ENCODE results near the gene GDPD5. TPM values are rescaled to one million over a fixed set of nuclear protein-coding genes. Genes with fewer than 3 reads are reported as not detected.

The GDPD5 gene
- total RNA-seq, 2 experiments from 2014 or later, result 26.5 to 32.0 TPM

DNA sequence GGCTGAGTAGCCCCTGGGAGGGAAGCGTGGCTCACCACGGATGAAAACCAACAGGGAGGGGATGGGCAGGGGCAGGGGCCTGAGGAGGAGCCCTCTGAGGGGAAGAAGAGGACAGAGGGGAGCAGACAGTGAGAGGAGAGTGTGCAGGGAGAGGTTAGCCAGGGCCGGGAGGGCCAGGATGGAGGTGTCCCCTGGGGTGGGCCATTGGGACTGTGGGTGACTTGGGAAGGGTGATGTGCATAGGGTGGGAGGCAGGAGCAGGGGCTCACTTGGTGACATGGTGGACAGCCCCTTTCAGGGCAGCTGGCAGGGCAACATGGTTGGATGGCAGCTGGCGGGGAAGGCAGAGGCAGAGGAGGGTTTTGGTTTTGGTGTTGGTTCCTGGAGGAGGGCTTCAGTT is 5.6 kb upstream of the GDPD5 start:
- DNase-seq, result no peak
- H3K36me3 Mint-ChIP-seq, result no peaks in the 10 kb centered on the region
- H3K4me3 Mint-ChIP-seq, result no peak overlapping the region
- H3K27me3 Mint-ChIP-seq, result no peaks in the 10 kb centered on the region
- POLR2A ChIA-PET, result interaction anchor here (0.9 kb wide), 1 partner anchor 11 kb away, joined by 3 read pairs; no protein-coding TSS in a partner anchor
- intact Hi-C loops (cut with micrococcal nuclease), result loop anchor here (5.0 kb wide), 1 partner anchor 249 kb away; no protein-coding TSS in a partner anchor
- CTCF ChIA-PET, result interaction anchor here (0.7 to 8.5 kb wide), 17 partner anchors 10 to 142 kb away, joined by 3 to 171 read pairs (median 3); partner anchors contain the start of gene RPS3
- no peak overlapping the region for H3K27ac Mint-ChIP-seq
- no peaks in the 10 kb centered on the region for H3K9me3 Mint-ChIP-seq
- H3K4me1 Mint-ChIP-seq (ENCODE audit: low read depth), result peaks cover 27% of the 10 kb centered on the region

GRCh38 chr11:75530577-75530976 is 4.8 kb upstream of the GDPD5 start:
- peaks cover 26% of the 10 kb centered on the region for H3K4me1 Mint-ChIP-seq (ENCODE audit: low read depth)
- no peaks in the 10 kb centered on the region for H3K27me3 Mint-ChIP-seq
- no peak overlapping the region for H3K4me3 Mint-ChIP-seq
- DNase-seq, result no peak
- no peaks in the 10 kb centered on the region for H3K9me3 Mint-ChIP-seq
- H3K36me3 Mint-ChIP-seq, result no peaks in the 10 kb centered on the region
- H3K27ac Mint-ChIP-seq, result no peak overlapping the region
- ChIA-PET CTCF (interaction anchor here (0.7 to 8.5 kb wide), 9 partner anchors 9 to 142 kb away, joined by 3 to 171 read pairs (median 8); no protein-coding TSS in a partner anchor), POLR2A (no interaction called here)
- intact Hi-C loops (cut with micrococcal nuclease), result loop anchor here (5.0 kb wide), 1 partner anchor 248 kb away; no protein-coding TSS in a partner anchor

- peaks cover 31% of the 10 kb centered on the region for H3K4me1 Mint-ChIP-seq (ENCODE audit: low read depth)
- ChIA-PET CTCF (interaction anchor here (0.6 to 8.5 kb wide), 4 partner anchors 68 to 139 kb away, joined by 3 to 171 read pairs (median 44); no protein-coding TSS in a partner anchor), POLR2A (interaction anchor here (0.8 kb wide), 1 partner anchor 121 kb away, joined by 3 read pairs; no protein-coding TSS in a partner anchor)
- H3K9me3 Mint-ChIP-seq, result no peaks in the 10 kb centered on the region
- no peaks in the 10 kb centered on the region for H3K36me3 Mint-ChIP-seq
- peak overlapping the region; percentile 5 for H3K4me3 Mint-ChIP-seq
- no peaks in the 10 kb centered on the region for H3K27me3 Mint-ChIP-seq
- H3K27ac Mint-ChIP-seq, result no peak overlapping the region
- DNase-seq, result no peak
- intact Hi-C loops (cut with micrococcal nuclease), result no loop called here
These were observed 2.4 kb upstream of the GDPD5 start for GRCh38 chr11:75527938-75528735.

GRCh38 chr11:75527130-75527529 is 1.4 kb upstream of the GDPD5 start:
- no peak for DNase-seq
- CTCF ChIA-PET, result interaction anchor here (8.5 kb wide), 2 partner anchors 82 to 138 kb away, joined by 83 to 171 read pairs; no protein-coding TSS in a partner anchor
- POLR2A ChIA-PET, result no interaction called here
- Mint-ChIP-seq H3K4me1 (ENCODE audit: low read depth) (peaks cover 30% of the 10 kb centered on the region), H3K36me3 (no peaks in the 10 kb centered on the region), H3K4me3 (peak overlapping the region; percentile 74), H3K9me3 (no peaks in the 10 kb centered on the region), H3K27ac (no peak overlapping the region), H3K27me3 (no peaks in the 10 kb centered on the region)
- intact Hi-C loops (cut with micrococcal nuclease), result no loop called here

DNA sequence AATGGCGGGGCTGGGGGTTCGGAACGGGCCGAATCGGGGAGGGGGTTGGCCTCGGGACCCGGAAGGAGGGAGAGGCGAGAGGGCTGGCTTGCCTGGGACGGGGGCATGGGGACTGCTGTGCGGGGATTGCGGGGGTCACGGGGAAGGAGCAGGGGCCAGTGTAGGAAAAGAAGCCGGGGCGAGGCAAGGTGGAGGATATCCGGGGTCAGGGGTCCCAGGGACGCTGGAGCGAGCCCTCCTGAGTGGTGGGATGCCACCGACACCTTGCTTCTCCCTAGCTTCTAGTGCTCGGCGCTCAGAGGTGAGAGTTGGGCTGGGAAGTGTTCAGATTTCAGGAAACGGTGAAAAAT is 426 bp upstream of the GDPD5 start:
- peak overlapping the region; percentile 74 for H3K4me3 Mint-ChIP-seq
- no peak for DNase-seq
- H3K9me3 Mint-ChIP-seq, result no peaks in the 10 kb centered on the region
- intact Hi-C loops (cut with micrococcal nuclease), result loop anchor here (1.0 kb wide), 2 partner anchors 36 to 127 kb away; partner anchors contain the start of genes RPS3 and SERPINH1
- H3K27ac Mint-ChIP-seq, result no peak overlapping the region
- CTCF ChIA-PET, result interaction anchor here (0.6 to 3.7 kb wide), 10 partner anchors 8 to 126 kb away, joined by 3 to 26 read pairs (median 6); partner anchors contain the start of gene RPS3
- H3K27me3 Mint-ChIP-seq, result no peaks in the 10 kb centered on the region
- POLR2A ChIA-PET, result interaction anchor here (0.6 to 1.0 kb wide), 5 partner anchors 33 to 176 kb away, joined by 3 read pairs; no protein-coding TSS in a partner anchor
- H3K4me1 Mint-ChIP-seq (ENCODE audit: low read depth), result peaks cover 27% of the 10 kb centered on the region
- no peaks in the 10 kb centered on the region for H3K36me3 Mint-ChIP-seq

GRCh38 chr11:75524665-75525432 is 892 bp downstream of the GDPD5 start:
- peak overlapping the region; percentile 13 for H3K27ac Mint-ChIP-seq
- peaks cover 31% of the 10 kb centered on the region for H3K4me1 Mint-ChIP-seq (ENCODE audit: low read depth)
- no peaks in the 10 kb centered on the region for H3K9me3 Mint-ChIP-seq
- H3K27me3 Mint-ChIP-seq, result no peaks in the 10 kb centered on the region
- no peaks in the 10 kb centered on the region for H3K36me3 Mint-ChIP-seq
- ChIA-PET POLR2A (interaction anchor here (1.0 to 1.3 kb wide), 5 partner anchors 12 to 175 kb away, joined by 3 to 5 read pairs (median 3); no protein-coding TSS in a partner anchor), CTCF (interaction anchor here (0.8 to 3.7 kb wide), 13 partner anchors 8 to 125 kb away, joined by 3 to 26 read pairs (median 5); partner anchors contain the start of gene RPS3)
- H3K4me3 Mint-ChIP-seq, result peak overlapping the region; percentile 82
- intact Hi-C loops (cut with micrococcal nuclease), result loop anchor here (2.0 kb wide), 1 partner anchor 26 kb away; no protein-coding TSS in a partner anchor
- peak; percentile 57 for DNase-seq

GRCh38 chr11:75523811-75524664 is 1.7 kb downstream of the GDPD5 start:
- Mint-ChIP-seq H3K4me1 (ENCODE audit: low read depth) (peaks cover 38% of the 10 kb centered on the region), H3K4me3 (peak overlapping the region; percentile 82)

DNA sequence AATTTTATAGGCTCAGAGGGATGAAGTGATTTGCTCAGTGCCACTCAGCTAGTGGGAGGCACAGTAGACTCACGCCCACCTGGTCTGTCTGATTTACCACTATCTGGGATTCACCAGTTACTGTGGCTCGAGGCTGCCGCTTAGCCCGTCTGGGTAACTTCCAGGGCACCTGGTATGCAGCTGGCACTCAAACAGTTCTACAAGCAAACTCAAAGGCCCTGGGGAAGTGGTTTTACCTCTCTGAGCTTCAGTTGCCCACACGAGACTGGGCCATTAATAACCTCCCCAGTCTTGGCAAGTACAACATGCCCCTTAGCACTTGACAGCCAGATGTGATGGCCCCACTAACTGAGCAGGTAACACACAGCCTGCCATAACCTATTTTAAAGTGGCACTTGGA is 2.6 kb downstream of the GDPD5 start:
- intact Hi-C loops (cut with micrococcal nuclease), result loop anchor here (2.0 kb wide), 1 partner anchor 14 kb away; no protein-coding TSS in a partner anchor
- CTCF ChIA-PET, result interaction anchor here (1.0 to 3.9 kb wide), 4 partner anchors 8 to 78 kb away, joined by 3 to 26 read pairs (median 10); no protein-coding TSS in a partner anchor
- H3K27me3 Mint-ChIP-seq, result no peaks in the 10 kb centered on the region
- H3K4me3 Mint-ChIP-seq, result peak overlapping the region; percentile 9
- H3K36me3 Mint-ChIP-seq, result no peaks in the 10 kb centered on the region
- DNase-seq, result no peak
- H3K9me3 Mint-ChIP-seq, result no peaks in the 10 kb centered on the region
- peaks cover 42% of the 10 kb centered on the region for H3K4me1 Mint-ChIP-seq (ENCODE audit: low read depth)
- H3K27ac Mint-ChIP-seq, result peak overlapping the region; percentile 20
- POLR2A ChIA-PET, result interaction anchor here (0.9 kb wide), 1 partner anchor 10 kb away, joined by 3 read pairs; no protein-coding TSS in a partner anchor

More at GRCh38 chr11:75523811-75524664, 1.7 kb downstream of the GDPD5 start:
- ChIA-PET CTCF (interaction anchor here (1.4 to 3.7 kb wide), 3 partner anchors 9 to 79 kb away, joined by 3 to 26 read pairs (median 12); no protein-coding TSS in a partner anchor), POLR2A (interaction anchor here (0.9 to 1.3 kb wide), 2 partner anchors 11 to 32 kb away, joined by 3 to 5 read pairs; no protein-coding TSS in a partner anchor)
- DNase-seq, result peak; percentile 36
- H3K27ac Mint-ChIP-seq, result peak overlapping the region; percentile 13
- H3K36me3 Mint-ChIP-seq, result no peaks in the 10 kb centered on the region
- H3K27me3 Mint-ChIP-seq, result no peaks in the 10 kb centered on the region
- intact Hi-C loops (cut with micrococcal nuclease), result loop anchor here (2.0 kb wide), 2 partner anchors 15 to 25 kb away; no protein-coding TSS in a partner anchor
- no peaks in the 10 kb centered on the region for H3K9me3 Mint-ChIP-seq

DNA sequence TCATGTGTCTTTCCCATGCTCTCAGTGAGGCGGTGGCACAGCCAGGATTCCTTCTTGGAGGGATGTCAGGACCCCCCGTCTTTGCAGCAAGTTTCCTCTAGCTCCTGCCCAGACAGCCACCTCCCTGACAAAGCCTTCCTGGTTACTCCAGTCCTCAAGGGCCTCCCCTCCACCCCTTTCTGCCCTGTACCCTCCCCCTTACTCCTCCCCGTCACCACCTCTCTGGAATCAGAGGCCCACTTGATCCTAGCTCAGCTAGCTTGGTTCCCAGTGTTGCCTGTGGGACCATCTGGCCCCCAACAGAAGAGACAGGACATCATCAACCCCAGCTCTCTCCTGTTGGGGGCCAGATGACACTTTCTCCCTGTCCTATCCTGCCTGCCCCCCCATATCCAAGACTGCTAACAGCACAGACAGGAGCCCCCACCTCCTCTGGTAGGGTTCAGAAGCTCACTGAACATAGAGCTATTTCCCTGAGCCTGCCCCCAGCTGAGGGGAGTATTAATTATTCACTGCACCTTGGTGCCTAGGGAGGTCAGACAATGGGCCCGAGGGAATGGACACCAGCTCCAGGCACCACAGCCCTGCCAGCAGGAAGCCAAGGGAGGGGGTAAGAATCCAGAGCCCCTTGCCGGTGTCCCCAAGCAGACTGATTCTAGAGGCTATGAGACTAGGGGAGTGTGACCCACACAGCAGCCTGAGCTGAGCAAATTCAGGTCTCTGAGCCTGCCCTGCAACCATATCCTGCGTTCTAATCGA is 3.3 kb downstream of the GDPD5 start:
- ChIA-PET CTCF (interaction anchor here (1.0 to 3.9 kb wide), 5 partner anchors 9 to 77 kb away, joined by 3 to 26 read pairs (median 12); no protein-coding TSS in a partner anchor), POLR2A (interaction anchor here (0.9 kb wide), 1 partner anchor 10 kb away, joined by 3 read pairs; no protein-coding TSS in a partner anchor)
- intact Hi-C loops (cut with micrococcal nuclease), result loop anchor here (2.0 kb wide), 1 partner anchor 14 kb away; no protein-coding TSS in a partner anchor
- Mint-ChIP-seq H3K36me3 (no peaks in the 10 kb centered on the region), H3K9me3 (no peaks in the 10 kb centered on the region), H3K27ac (no peak overlapping the region), H3K27me3 (no peaks in the 10 kb centered on the region), H3K4me1 (ENCODE audit: low read depth) (peaks cover 45% of the 10 kb centered on the region), H3K4me3 (no peak overlapping the region)
- no peak for DNase-seq

- H3K27ac Mint-ChIP-seq, result no peak overlapping the region
- no peaks in the 10 kb centered on the region for H3K9me3 Mint-ChIP-seq
- POLR2A ChIA-PET, result no interaction called here
- CTCF ChIA-PET, result interaction anchor here (1.8 to 3.9 kb wide), 3 partner anchors 11 to 75 kb away, joined by 4 to 17 read pairs (median 12); no protein-coding TSS in a partner anchor
- peaks cover 51% of the 10 kb centered on the region for H3K4me1 Mint-ChIP-seq (ENCODE audit: low read depth)
- intact Hi-C loops (cut with micrococcal nuclease), result no loop called here
- no peaks in the 10 kb centered on the region for H3K36me3 Mint-ChIP-seq
- no peaks in the 10 kb centered on the region for H3K27me3 Mint-ChIP-seq
- no peak overlapping the region for H3K4me3 Mint-ChIP-seq
- no peak for DNase-seq
These were observed 5.1 kb downstream of the GDPD5 start for GRCh38 chr11:75520688-75521087.
